HCT116 (cell line): Measurements from ENCODE around the gene DGKB. TPM values are rescaled to one million over a fixed set of nuclear protein-coding genes. Genes with fewer than 3 reads are reported as not detected.

Experiments used
- ATAC-seq: fragments of 200-7000 bp; cut with Tn5 transposase; 2 replicates; pipeline ENCODE4 v1.9.1; 2020; ENCODE audit warnings: mild to moderate bottlenecking, moderate library complexity
- BruUV-seq: library from RNA; stranded (reverse); fragments of 400-500 nt; replicated peaks from 2 replicates; lab custom pipeline; 2021; lab: Mats Ljungman, UMichigan
- CTCF ChIA-PET: fragments of 300-600 bp; sonication (Branson Sonifier 250); formaldehyde crosslinking; loops from one replicate; lab custom pipeline; 2021; ENCODE audit warnings: antibody characterized with exemption; lab: Charles Lee
- POLR2A ChIA-PET: fragments of 300-600, 350-600 bp; sonication (Branson Sonifier 250); formaldehyde crosslinking; loops from one replicate; lab custom pipeline; 2021; ENCODE audit warnings: antibody characterized with exemption; lab: Charles Lee
- RAD21 ChIA-PET, 2 experiments: fragments of 300-600 bp; sonication (Branson Sonifier 250); formaldehyde crosslinking; loops; one replicate each; lab custom pipeline; 2023; ENCODE audit warnings: low total read pairs in 2 of 2; ENCODE audit not compliant: uncharacterized antibody in 2 of 2, unreplicated experiment in 2 of 2, low non-redundant PET in 1 of 2; lab: Charles Lee
- DNase-seq: peaks from one replicate; pipeline ENCODE4 v3.0.0-alpha.2; 2010; ENCODE audit warnings: low read depth, low spot score
- H2AFZ ChIP-seq: fragments of 200-600 bp; shearing (Covaris generic), sonication (generic); 2 replicates; pipeline ENCODE4 v1.6.1; 2017; ENCODE audit warnings: low read depth, mixed run types, mixed read lengths, antibody characterized with exemption, low read length; ENCODE audit not compliant: poor library complexity, severe bottlenecking
- H3K27ac ChIP-seq: 2 replicates; pipeline ENCODE4 v1.5.1; 2012; ENCODE audit warnings: low read depth, low read length
- H3K27me3 ChIP-seq: fragments of 200-600 bp; sonication (generic); 2 replicates; pipeline ENCODE4 v1.6.1; 2016; ENCODE audit warnings: mixed run types, low read length, mixed read lengths; ENCODE audit not compliant: insufficient read depth
- H3K36me3 ChIP-seq, 2 experiments: fragments of 200-500 bp in 1 of 2; fragments of 200-600 bp in 1 of 2; sonication (Bioruptor generic) in 1 of 2; sonication (generic) in 1 of 2; 2 replicates each; pipeline versions ENCODE4 v1.5.1 to v1.6.1; 2014 to 2016; ENCODE audit warnings: low read length in 2 of 2, inconsistent platforms in 1 of 2, mixed read lengths in 1 of 2, mixed run types in 1 of 2; ENCODE audit not compliant: insufficient read depth in 2 of 2, control insufficient read depth in 1 of 2
- H3K4me1 ChIP-seq, 2 experiments: fragments of 200-600 bp in 1 of 2; sonication (generic) in 1 of 2; 2 replicates each; pipeline versions ENCODE4 v1.5.1 to v1.6.1; 2012 to 2017; ENCODE audit warnings: low read length in 2 of 2, inconsistent platforms in 1 of 2, mild to moderate bottlenecking in 1 of 2, mixed read lengths in 1 of 2, mixed run types in 1 of 2, moderate library complexity in 1 of 2; ENCODE audit not compliant: insufficient read depth in 2 of 2, control insufficient read depth in 1 of 2
- H3K4me2 ChIP-seq: fragments of 200-600 bp; sonication (generic); 2 replicates; pipeline ENCODE4 v1.6.1; 2017; ENCODE audit warnings: mixed run types, low read length, mixed read lengths
- H3K4me3 ChIP-seq, 2 experiments: fragments of 200-600 bp in 1 of 2; sonication (generic) in 1 of 2; replicated peaks in 1 of 2; 2 replicates each; pipeline ENCODE4 v1.5.1; 2011 to 2016; ENCODE audit warnings: low read length in 2 of 2, control low read depth in 1 of 2, low read depth in 1 of 2, mild to moderate bottlenecking in 1 of 2, mixed read lengths in 1 of 2, mixed run types in 1 of 2
- H3K79me2 ChIP-seq: fragments of 200-600 bp; sonication (generic); 2 replicates; pipeline ENCODE4 v1.6.1; 2017; ENCODE audit warnings: mild to moderate bottlenecking, mixed run types, low read length, moderate library complexity, mixed read lengths; ENCODE audit not compliant: insufficient read depth
- H3K9ac ChIP-seq: fragments of 200-600 bp; sonication (generic); 2 replicates; pipeline ENCODE4 v1.6.1; 2016; ENCODE audit warnings: low read length, mixed read lengths
- H3K9me2 ChIP-seq: fragments of 200-600 bp; sonication (generic), shearing (Covaris generic); 2 replicates; pipeline ENCODE4 v1.6.1; 2017; ENCODE audit warnings: mixed run types, mild to moderate bottlenecking, moderate library complexity; ENCODE audit not compliant: insufficient read depth
- H3K9me3 ChIP-seq, 2 experiments: fragments of 200-500 bp in 1 of 2; fragments of 200-600 bp in 1 of 2; sonication (Bioruptor generic) in 1 of 2; sonication (generic) in 1 of 2; 2 replicates each; pipeline ENCODE4 v1.6.1; 2014 to 2017; ENCODE audit warnings: low read length in 2 of 2, mixed read lengths in 2 of 2, inconsistent platforms in 1 of 2, low read depth in 1 of 2, mild to moderate bottlenecking in 1 of 2, mixed run types in 1 of 2, moderate library complexity in 1 of 2; ENCODE audit not compliant: control insufficient read depth in 1 of 2, insufficient read depth in 1 of 2
- H4K20me1 ChIP-seq: fragments of 200-600 bp; sonication (generic), shearing (Covaris generic); 2 replicates; pipeline ENCODE4 v1.6.1; 2017; ENCODE audit warnings: mixed run types, mild to moderate bottlenecking, moderate library complexity; ENCODE audit not compliant: insufficient read depth
- EGR1 ChIP-seq: IDR thresholded peaks from 2 replicates; pipeline ENCODE4 v1.6.1; 2012; ENCODE audit warnings: low read depth
- RAD21 ChIP-seq: IDR thresholded peaks from 2 replicates; pipeline ENCODE4 v1.6.1; 2012; ENCODE audit warnings: low read depth, mild to moderate bottlenecking
- intact Hi-C: fragments of 100-400 bp; cut with micrococcal nuclease; formaldehyde crosslinking; loops from 2 replicates; pipeline ENCODE4 v1.10.0; 2022
- total RNA-seq: library from RNA; stranded (reverse); gene quantifications from one replicate; pipeline ENCODE4 v1.2.1, GENCODE V29; 2021; ENCODE audit not compliant: unreplicated experiment
- TF ChIP-seq, protein P1 (sequence below): IDR thresholded peaks from 2 replicates; pipeline ENCODE4 v1.6.1; 2012
- TF ChIP-seq, protein P2 (sequence below): IDR thresholded peaks from 2 replicates; pipeline ENCODE4 v1.6.1; 2012; ENCODE audit warnings: low read depth
- TF ChIP-seq, protein P3 (sequence below), 3 experiments: fragments of 200-600 bp in 1 of 3; sonication (generic) in 1 of 3; IDR thresholded peaks in 2 of 3; conservative IDR thresholded peaks in 1 of 3; 2 replicates each; pipeline ENCODE4 v1.5.1; 2012 to 2017; ENCODE audit warnings: low read depth in 2 of 3, low read length in 2 of 3, antibody characterized with exemption in 1 of 3, borderline replicate concordance in 1 of 3, control low read depth in 1 of 3, mild to moderate bottlenecking in 1 of 3, mixed read lengths in 1 of 3, mixed run types in 1 of 3, moderate library complexity in 1 of 3; ENCODE audit not compliant: insufficient read depth in 1 of 3

The DGKB gene
- total RNA-seq, 1 experiment from 2014 or later, result 0.05 TPM

DNA sequence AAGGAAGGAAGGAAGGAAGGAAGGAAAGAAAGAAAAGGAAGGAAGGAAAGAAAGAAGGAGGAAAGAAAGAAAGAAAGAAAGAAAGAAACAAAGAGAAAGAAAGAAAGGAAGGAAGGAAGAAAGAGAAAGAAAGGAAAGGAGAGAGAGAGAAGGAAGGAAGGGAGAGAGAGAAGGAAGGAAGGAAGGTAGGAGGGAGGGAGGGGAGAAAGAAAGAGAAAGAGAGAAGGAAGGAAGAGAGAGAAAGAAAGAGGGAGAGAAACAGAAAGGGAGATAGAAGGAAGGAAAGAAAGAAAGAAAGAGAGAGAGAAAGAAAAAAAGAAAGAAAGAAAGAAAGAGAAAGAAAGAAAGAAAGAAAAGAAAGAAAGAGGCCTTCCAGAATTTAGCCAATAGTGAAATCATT, 204.9 kb downstream of the DGKB start (continued):
- TF ChIP-seq, protein P1, sequence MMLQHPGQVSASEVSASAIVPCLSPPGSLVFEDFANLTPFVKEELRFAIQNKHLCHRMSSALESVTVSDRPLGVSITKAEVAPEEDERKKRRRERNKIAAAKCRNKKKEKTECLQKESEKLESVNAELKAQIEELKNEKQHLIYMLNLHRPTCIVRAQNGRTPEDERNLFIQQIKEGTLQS, result no peak
- TF ChIP-seq, protein P2, sequence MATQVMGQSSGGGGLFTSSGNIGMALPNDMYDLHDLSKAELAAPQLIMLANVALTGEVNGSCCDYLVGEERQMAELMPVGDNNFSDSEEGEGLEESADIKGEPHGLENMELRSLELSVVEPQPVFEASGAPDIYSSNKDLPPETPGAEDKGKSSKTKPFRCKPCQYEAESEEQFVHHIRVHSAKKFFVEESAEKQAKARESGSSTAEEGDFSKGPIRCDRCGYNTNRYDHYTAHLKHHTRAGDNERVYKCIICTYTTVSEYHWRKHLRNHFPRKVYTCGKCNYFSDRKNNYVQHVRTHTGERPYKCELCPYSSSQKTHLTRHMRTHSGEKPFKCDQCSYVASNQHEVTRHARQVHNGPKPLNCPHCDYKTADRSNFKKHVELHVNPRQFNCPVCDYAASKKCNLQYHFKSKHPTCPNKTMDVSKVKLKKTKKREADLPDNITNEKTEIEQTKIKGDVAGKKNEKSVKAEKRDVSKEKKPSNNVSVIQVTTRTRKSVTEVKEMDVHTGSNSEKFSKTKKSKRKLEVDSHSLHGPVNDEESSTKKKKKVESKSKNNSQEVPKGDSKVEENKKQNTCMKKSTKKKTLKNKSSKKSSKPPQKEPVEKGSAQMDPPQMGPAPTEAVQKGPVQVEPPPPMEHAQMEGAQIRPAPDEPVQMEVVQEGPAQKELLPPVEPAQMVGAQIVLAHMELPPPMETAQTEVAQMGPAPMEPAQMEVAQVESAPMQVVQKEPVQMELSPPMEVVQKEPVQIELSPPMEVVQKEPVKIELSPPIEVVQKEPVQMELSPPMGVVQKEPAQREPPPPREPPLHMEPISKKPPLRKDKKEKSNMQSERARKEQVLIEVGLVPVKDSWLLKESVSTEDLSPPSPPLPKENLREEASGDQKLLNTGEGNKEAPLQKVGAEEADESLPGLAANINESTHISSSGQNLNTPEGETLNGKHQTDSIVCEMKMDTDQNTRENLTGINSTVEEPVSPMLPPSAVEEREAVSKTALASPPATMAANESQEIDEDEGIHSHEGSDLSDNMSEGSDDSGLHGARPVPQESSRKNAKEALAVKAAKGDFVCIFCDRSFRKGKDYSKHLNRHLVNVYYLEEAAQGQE, result no peak

DNA sequence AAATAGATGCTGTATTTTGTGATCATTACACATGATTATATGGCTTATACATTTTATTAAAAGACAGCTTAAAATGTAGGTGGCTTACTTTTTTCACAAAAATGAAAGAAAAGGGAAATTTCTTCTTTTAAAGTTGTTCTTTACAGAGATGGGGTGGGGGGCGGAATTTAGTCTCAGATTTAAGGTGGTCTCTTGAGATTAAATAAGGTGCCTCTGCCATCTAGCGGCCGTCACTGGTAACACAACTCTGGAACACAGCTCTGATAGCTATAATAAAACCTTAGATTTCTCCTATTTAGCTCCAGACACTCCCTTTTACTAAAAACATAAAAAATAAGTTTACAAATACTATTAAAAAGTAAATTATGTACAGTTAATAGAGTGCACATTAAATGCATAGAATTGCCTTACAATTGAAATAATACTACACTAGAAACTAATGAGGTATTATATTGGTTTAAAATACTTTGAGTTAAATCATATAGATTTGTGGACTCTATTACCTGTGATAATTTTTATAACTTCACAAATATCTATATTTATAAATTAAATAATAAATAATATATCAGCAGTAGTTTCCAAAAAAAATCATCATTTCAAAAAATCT, 210.9 kb downstream of the DGKB start:
- Histone ChIP-seq H3K9me2 (no peaks in the 10 kb centered on the region), H2AFZ (peak overlapping the region; percentile 8)
- ChIA-PET CTCF (interaction anchor here (0.6 to 2.5 kb wide), 22 partner anchors 8 to 1416 kb away, joined by 3 to 154 read pairs (median 4); no protein-coding TSS in a partner anchor), RAD21 (interaction anchor here (1.3 to 2.5 kb wide), 4 partner anchors 1409 to 1415 kb away, joined by 3 to 17 read pairs (median 8); no protein-coding TSS in a partner anchor)
- peak; percentile 53; the same call in 1 of the 2 replicates for ATAC-seq
- TF ChIP-seq, protein P3, sequence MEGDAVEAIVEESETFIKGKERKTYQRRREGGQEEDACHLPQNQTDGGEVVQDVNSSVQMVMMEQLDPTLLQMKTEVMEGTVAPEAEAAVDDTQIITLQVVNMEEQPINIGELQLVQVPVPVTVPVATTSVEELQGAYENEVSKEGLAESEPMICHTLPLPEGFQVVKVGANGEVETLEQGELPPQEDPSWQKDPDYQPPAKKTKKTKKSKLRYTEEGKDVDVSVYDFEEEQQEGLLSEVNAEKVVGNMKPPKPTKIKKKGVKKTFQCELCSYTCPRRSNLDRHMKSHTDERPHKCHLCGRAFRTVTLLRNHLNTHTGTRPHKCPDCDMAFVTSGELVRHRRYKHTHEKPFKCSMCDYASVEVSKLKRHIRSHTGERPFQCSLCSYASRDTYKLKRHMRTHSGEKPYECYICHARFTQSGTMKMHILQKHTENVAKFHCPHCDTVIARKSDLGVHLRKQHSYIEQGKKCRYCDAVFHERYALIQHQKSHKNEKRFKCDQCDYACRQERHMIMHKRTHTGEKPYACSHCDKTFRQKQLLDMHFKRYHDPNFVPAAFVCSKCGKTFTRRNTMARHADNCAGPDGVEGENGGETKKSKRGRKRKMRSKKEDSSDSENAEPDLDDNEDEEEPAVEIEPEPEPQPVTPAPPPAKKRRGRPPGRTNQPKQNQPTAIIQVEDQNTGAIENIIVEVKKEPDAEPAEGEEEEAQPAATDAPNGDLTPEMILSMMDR (IDR thresholded peaks at IDR 0.05 in 2 of 3, conservative IDR thresholded peaks at IDR 0.05 in 1 of 3; ENCODE audit: borderline replicate concordance in 1 of 3, insufficient read depth in 1 of 3, low read depth in 2 of 3, low read length in 2 of 3), result peak; percentile 52 to 88 (median 65); a peak in 5 of 6 replicates
- TF ChIP-seq EGR1, result no peak
- peak; percentile 73 for TF ChIP-seq RAD21
- TF ChIP-seq, all 23 proteins: peak for 2
- Histone ChIP-seq H3K27me3 (no peaks in the 10 kb centered on the region), H3K79me2 (no peaks in the 10 kb centered on the region), H3K4me1 (no peaks in the 10 kb centered on the region), H4K20me1 (no peaks in the 10 kb centered on the region), H3K9me3 (no peaks in the 10 kb centered on the region), H3K27ac (no peak overlapping the region), H3K4me2 (no peak overlapping the region), H3K4me3 (no peak overlapping the region), H3K36me3 (no peaks in the 10 kb centered on the region), H3K9ac (no peak overlapping the region)
- no TSS peak for BruUV-seq
- intact Hi-C loops, result loop anchor here (1.0 to 10.0 kb wide), 2 partner anchors 1167 to 1411 kb away; no protein-coding TSS in a partner anchor
- POLR2A ChIA-PET, result interaction anchor here (1.0 to 1.2 kb wide), 2 partner anchors 1409 to 1411 kb away, joined by 3 to 4 read pairs; no protein-coding TSS in a partner anchor
- DNase-seq, result peak; percentile 32
